HG03280 (cell line): Measurements from ENCODE around the gene IGF2BP1.
"Not testable (repeated sequence)": the region's sequence is repeated elsewhere in the genome, so short reads cannot be mapped to it uniquely, and the experiment has no call there.

Source experiments
- ATAC-seq: cut with Tn5 transposase; IDR thresholded peaks from one replicate; pipeline ENCODE4 v1.9.1; 2021; ENCODE audit warnings: mild to moderate bottlenecking, moderate library complexity; ENCODE audit not compliant: unreplicated experiment

Gene IGF2BP1

GRCh38 chr17:49089094-49089493 is 91.9 kb downstream of the IGF2BP1 start:
- ATAC-seq = no peak

DNA sequence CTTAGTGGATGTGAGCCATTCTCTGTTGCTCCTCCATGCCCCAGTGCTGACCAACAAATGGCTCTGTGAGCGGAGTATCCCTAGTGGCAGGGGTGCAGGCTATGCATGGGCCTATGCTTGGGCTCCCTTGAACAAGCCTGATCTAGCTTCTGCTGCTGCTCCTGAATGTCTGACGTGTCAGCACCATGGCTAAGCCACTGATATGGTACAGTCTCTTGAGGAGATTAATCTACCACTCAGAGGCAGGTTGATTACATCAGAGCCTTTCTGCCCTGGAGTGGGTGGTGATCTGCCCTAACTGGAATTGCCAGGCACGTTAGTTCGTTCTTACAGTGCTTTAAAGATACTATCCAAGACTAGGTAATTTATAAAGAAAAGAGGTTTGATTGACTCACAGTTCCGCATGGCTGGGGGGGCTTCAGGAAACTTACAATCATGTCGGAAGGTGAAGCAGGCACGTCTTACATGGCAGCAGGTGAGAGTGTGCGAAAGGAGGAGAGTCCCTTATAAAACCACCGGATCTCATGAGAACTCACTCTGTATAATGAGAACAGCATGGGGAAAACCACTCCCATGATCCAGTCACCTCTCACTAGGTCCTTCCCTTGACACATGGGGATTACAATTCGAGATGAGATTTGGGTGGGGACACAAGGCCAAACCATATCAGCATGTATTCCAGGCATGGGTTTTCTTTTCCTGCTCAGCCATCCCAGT is 93.9 kb downstream of the IGF2BP1 start:
- no peak for ATAC-seq

DNA sequence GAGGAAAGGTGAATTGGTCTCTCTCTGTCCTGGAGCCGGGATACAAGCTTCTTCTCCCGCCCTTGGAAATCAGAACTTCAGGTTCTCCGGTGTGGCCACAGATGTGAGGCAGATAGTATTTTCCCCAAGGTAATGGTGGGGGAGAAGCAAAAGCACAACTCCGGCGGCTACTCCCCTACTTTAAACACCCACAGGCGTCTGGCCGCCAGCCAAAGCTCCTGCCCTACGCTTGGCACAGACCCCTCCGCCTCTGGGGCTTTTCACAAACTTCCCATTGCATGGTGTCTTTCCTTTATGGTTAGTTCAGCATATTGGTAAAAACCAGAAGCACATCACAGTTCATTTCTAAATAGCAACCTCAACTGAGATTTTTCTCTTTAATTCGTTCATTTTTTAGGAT is 95.9 kb downstream of the IGF2BP1 start:
- no peak for ATAC-seq

GRCh38 chr17:49100601-49101000 is 103.4 kb downstream of the IGF2BP1 start:
- ATAC-seq = no peak

DNA sequence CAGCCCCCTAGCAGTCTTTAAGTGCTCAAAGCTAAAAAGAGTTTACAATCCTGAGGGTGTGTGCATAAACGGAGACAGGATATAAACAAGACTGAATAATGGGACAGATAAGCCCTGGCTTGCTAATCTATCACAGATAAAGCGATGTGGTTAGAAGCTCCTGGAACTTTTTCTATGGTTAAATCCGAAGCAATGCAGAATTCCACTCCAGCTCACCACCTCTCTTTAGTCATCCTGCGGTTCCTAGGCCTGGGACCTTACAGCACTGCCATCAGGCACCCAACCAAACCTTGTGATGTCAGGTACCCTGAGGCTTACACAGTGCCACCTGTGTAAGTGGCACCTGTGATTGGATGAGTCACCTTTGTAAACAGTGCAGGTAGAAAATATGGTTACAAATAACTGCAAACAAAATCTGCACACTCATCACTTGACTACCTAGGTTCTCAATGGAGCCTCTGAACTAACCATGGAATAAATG is 103.9 kb downstream of the IGF2BP1 start:
- no peak for ATAC-seq

DNA sequence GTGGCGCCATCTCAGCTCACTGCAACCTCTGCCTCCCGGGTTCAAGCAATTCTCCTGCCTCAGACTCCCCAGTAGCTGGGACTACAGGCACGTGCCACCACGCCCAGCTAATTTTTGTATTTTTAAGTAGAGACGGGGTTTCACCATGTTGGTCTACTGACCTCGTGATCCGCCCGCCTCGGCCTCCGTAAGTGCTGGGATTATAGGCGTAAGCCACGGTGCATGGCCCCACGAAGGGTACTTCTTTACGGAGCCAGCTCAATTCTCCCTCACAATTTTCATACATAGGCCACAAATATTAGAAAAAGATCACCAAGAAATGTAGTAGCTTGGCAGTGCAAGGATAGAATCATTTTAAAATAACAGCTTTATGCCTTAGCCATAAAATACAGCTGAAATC is 106.2 kb downstream of the IGF2BP1 start:
- ATAC-seq = not testable (repeated sequence)

GRCh38 chr17:49104511-49105074 is 107.4 kb downstream of the IGF2BP1 start:
- ATAC-seq = no peak
